SK-N-SH (cell line): ENCODE measurements around the gene ARMC7. TPM values are rescaled to one million over a fixed set of nuclear protein-coding genes. Genes with fewer than 3 reads are reported as not detected.
A peak's percentile ranks its signal among the peaks of the same experiment; 100 is the strongest.

ENCODE experiments used
- CTCF ChIA-PET: fragments of 300-600, 350-600 bp; formaldehyde crosslinking; extraction: SDS; loops from one replicate; lab custom pipeline; 2021; lab: Yijun Ruan, JAX
- POLR2A ChIA-PET: fragments of 350-600 bp; sonication (Branson Sonifier 250); formaldehyde crosslinking; extraction: SDS; loops from one replicate; lab custom pipeline; 2020; ENCODE audit warnings: antibody characterized with exemption, inconsistent platforms; lab: Yijun Ruan, JAX
- DNase-seq: peaks from one replicate; pipeline ENCODE4 v3.0.0; 2012
- H2AFZ ChIP-seq: fragments of 200-600 bp; sonication (generic); 2 replicates; pipeline ENCODE4 v1.8.1; 2016; ENCODE audit warnings: antibody characterized with exemption, mild to moderate bottlenecking, low read depth
- H3F3A ChIP-seq: fragments of 200-600 bp; sonication (generic); replicated peaks from 2 replicates; pipeline ENCODE3; 2016; ENCODE audit warnings: antibody characterized with exemption, mild to moderate bottlenecking; ENCODE audit not compliant: insufficient read depth
- H3K27ac ChIP-seq, 2 experiments: fragments of 200-500 bp in 1 of 2; fragments of 200-600 bp in 1 of 2; sonication (Bioruptor generic) in 1 of 2; sonication (generic), shearing (Covaris generic) in 1 of 2; 2 replicates each; pipeline versions ENCODE4 v1.5.1 to v1.6.1; 2014 to 2016; ENCODE audit warnings: low read depth in 2 of 2, inconsistent platforms in 1 of 2, low read length in 1 of 2, mild to moderate bottlenecking in 1 of 2, mixed read lengths in 1 of 2
- H3K27me3 ChIP-seq: fragments of 200-600 bp; sonication (generic), shearing (Covaris generic); 2 replicates; pipeline ENCODE4 v1.6.1; 2016; ENCODE audit warnings: mixed run types; ENCODE audit not compliant: insufficient read depth
- H3K36me3 ChIP-seq, 2 experiments: fragments of 200-500 bp in 1 of 2; fragments of 200-600 bp in 1 of 2; sonication (Bioruptor generic) in 1 of 2; sonication (generic) in 1 of 2; replicated peaks in 1 of 2; 2 replicates each; pipeline versions ENCODE3 to v1.5.1; 2014 to 2016; ENCODE audit warnings: low read length in 1 of 2, mild to moderate bottlenecking in 1 of 2; ENCODE audit not compliant: insufficient read depth in 2 of 2, control insufficient read depth in 1 of 2
- H3K4me1 ChIP-seq, 2 experiments: fragments of 200-500 bp in 1 of 2; fragments of 200-600 bp in 1 of 2; sonication (Bioruptor generic) in 1 of 2; sonication (generic), shearing (Covaris generic) in 1 of 2; 2 replicates each; pipeline versions ENCODE4 v1.5.1 to v1.6.1; 2014 to 2016; ENCODE audit warnings: low read depth in 1 of 2, low read length in 1 of 2, mixed run types in 1 of 2; ENCODE audit not compliant: insufficient read depth in 2 of 2, control insufficient read depth in 1 of 2
- H3K4me2 ChIP-seq: fragments of 200-600 bp; sonication (generic), shearing (Covaris generic); 2 replicates; pipeline ENCODE4 v1.6.1; 2017; ENCODE audit warnings: mixed run types
- H3K4me3 ChIP-seq, 2 experiments: fragments of 200-500 bp in 1 of 2; fragments of 200-600 bp in 1 of 2; sonication (Bioruptor generic) in 1 of 2; sonication (generic), shearing (Covaris generic) in 1 of 2; 2 replicates each; pipeline versions ENCODE4 v1.5.1 to v1.8.1; 2014 to 2016; ENCODE audit warnings: low read depth in 2 of 2, inconsistent platforms in 1 of 2, low read length in 1 of 2, mild to moderate bottlenecking in 1 of 2, mixed read lengths in 1 of 2, moderate library complexity in 1 of 2
- H3K79me2 ChIP-seq: fragments of 200-600 bp; sonication (generic); 2 replicates; pipeline ENCODE4 v1.8.1; 2017; ENCODE audit warnings: mild to moderate bottlenecking; ENCODE audit not compliant: insufficient read depth
- H3K9ac ChIP-seq: fragments of 200-600 bp; sonication (generic); 2 replicates; pipeline ENCODE4 v1.6.1; 2017; ENCODE audit warnings: mixed run types
- H3K9me2 ChIP-seq: fragments of 200-600 bp; sonication (generic); 2 replicates; pipeline ENCODE4 v1.6.1; 2017; ENCODE audit warnings: mixed run types
- H3K9me3 ChIP-seq: fragments of 200-600 bp; sonication (generic); 2 replicates; pipeline ENCODE4 v1.6.1; 2017; ENCODE audit warnings: mixed run types, mild to moderate bottlenecking, moderate library complexity
- H4K20me1 ChIP-seq: fragments of 200-600 bp; sonication (generic); 2 replicates; pipeline ENCODE4 v1.6.1; 2017; ENCODE audit warnings: mild to moderate bottlenecking, mixed run types; ENCODE audit not compliant: insufficient read depth
- ELF1 ChIP-seq: IDR thresholded peaks from 2 replicates; pipeline ENCODE4 v1.4.0; 2012
- EP300 ChIP-seq, 2 experiments: IDR thresholded peaks; 2 replicates each; pipeline versions ENCODE4 v1.4.0 to v1.6.1; 2012; ENCODE audit warnings: borderline replicate concordance in 1 of 2, low read depth in 1 of 2, low read length in 1 of 2
- EZH2phosphoT487 ChIP-seq: fragments of 200-600 bp; sonication (generic); IDR thresholded peaks from 2 replicates; pipeline ENCODE4 v1.6.1; 2017; ENCODE audit warnings: low read depth, mixed run types, mild to moderate bottlenecking, antibody characterized with exemption, moderate library complexity, borderline replicate concordance
- FOSL2 ChIP-seq: IDR thresholded peaks from 2 replicates; pipeline ENCODE4 v1.4.0; 2012; ENCODE audit warnings: low read depth, mild to moderate bottlenecking, moderate library complexity, borderline replicate concordance
- FOXJ3 ChIP-seq: sonication (generic); formaldehyde crosslinking; IDR thresholded peaks from 2 replicates; pipeline ENCODE4 v1.5.1; 2020; ENCODE audit warnings: mild to moderate bottlenecking, missing genetic modification reagents
- FOXM1 ChIP-seq: IDR thresholded peaks from 2 replicates; pipeline ENCODE4 v1.4.0; 2012; ENCODE audit warnings: low read depth, mild to moderate bottlenecking
- GABPA ChIP-seq: IDR thresholded peaks from 2 replicates; pipeline ENCODE4 v1.4.0; 2012; ENCODE audit warnings: low read depth, mild to moderate bottlenecking
- GATA2 ChIP-seq: sonication (generic); formaldehyde crosslinking; IDR thresholded peaks from 2 replicates; pipeline ENCODE4 v1.5.0; 2020; ENCODE audit warnings: mild to moderate bottlenecking, missing genetic modification reagents
- MEF2A ChIP-seq: IDR thresholded peaks from 2 replicates; pipeline ENCODE4 v1.4.0; 2012; ENCODE audit warnings: low read depth, borderline replicate concordance
- MXI1 ChIP-seq: IDR thresholded peaks from 2 replicates; pipeline ENCODE4 v1.6.1; 2012; ENCODE audit warnings: mild to moderate bottlenecking, low read depth, low read length, improper control_type of control experiment
- NRF1 ChIP-seq: IDR thresholded peaks from 2 replicates; pipeline ENCODE4 v1.6.1; 2012; ENCODE audit warnings: low read depth, mild to moderate bottlenecking, low read length
- POLR2AphosphoS5 ChIP-seq: IDR thresholded peaks from 2 replicates; pipeline ENCODE4 v1.6.1; 2012; ENCODE audit warnings: low read depth, low read length
- RAD21 ChIP-seq: IDR thresholded peaks from 2 replicates; pipeline ENCODE4 v1.6.1; 2012; ENCODE audit warnings: mild to moderate bottlenecking, low read length
- RCOR1 ChIP-seq: fragments of 150-350 bp; IDR thresholded peaks from 2 replicates; pipeline ENCODE4 v1.6.1; 2017; ENCODE audit warnings: antibody characterized with exemption, low read length
- RFX5 ChIP-seq: IDR thresholded peaks from 2 replicates; pipeline ENCODE4 v1.6.1; 2012; ENCODE audit warnings: mild to moderate bottlenecking, improper control_type of control experiment, low read length
- TEAD4 ChIP-seq: IDR thresholded peaks from 2 replicates; pipeline ENCODE4 v1.4.0; 2012; ENCODE audit warnings: mild to moderate bottlenecking, borderline replicate concordance; ENCODE audit not compliant: insufficient read depth
- YY1 ChIP-seq: IDR thresholded peaks from 2 replicates; pipeline ENCODE4 v1.4.0; 2012; ENCODE audit warnings: low read depth, mild to moderate bottlenecking
- WGBS: methylation state at CpG from one replicate; pipeline ENCODE4 v1.1.6; 2017; ENCODE audit warnings: low lambda C conversion rate; 5-methylcytosine and 5-hydroxymethylcytosine counted together
- polyA plus RNA-seq, 3 experiments: library from polyadenylated mRNA; depleted of rRNA; stranded (reverse); fragments of >200 nt; gene quantifications; 2 replicates each; pipeline ENCODE4 v1.2.3, GENCODE V29; 2012
- TF ChIP-seq, protein P1 (sequence below): IDR thresholded peaks from 2 replicates; pipeline ENCODE4 v1.6.1; 2012; ENCODE audit warnings: mild to moderate bottlenecking, low read depth, low read length, moderate library complexity
- TF ChIP-seq, protein P2 (sequence below): fragments of 150-350 bp; IDR thresholded peaks from 2 replicates; pipeline ENCODE4 v1.6.1; 2016; ENCODE audit warnings: mild to moderate bottlenecking, low read depth, low read length
- TF ChIP-seq, protein P3 (sequence below): IDR thresholded peaks from 2 replicates; pipeline ENCODE4 v1.4.0; 2012; ENCODE audit warnings: low read depth
- TF ChIP-seq, protein P4 (sequence below): IDR thresholded peaks from 2 replicates; pipeline ENCODE4; 2012
- TF ChIP-seq, protein P5 (sequence below): fragments of 150-350 bp; IDR thresholded peaks from 2 replicates; pipeline ENCODE4 v1.6.1; 2017; ENCODE audit warnings: antibody characterized with exemption, low read length, low read depth, borderline replicate concordance
- TF ChIP-seq, protein P6 (sequence below): fragments of 200-600 bp; sonication (generic); IDR thresholded peaks from 2 replicates; pipeline ENCODE4 v1.6.1; 2017; ENCODE audit warnings: antibody characterized with exemption, mild to moderate bottlenecking, moderate library complexity

The ARMC7 gene
- polyA plus RNA-seq, 1 of the 3 experiments (the other 2 are of a cell fraction) = 10.8 TPM

DNA sequence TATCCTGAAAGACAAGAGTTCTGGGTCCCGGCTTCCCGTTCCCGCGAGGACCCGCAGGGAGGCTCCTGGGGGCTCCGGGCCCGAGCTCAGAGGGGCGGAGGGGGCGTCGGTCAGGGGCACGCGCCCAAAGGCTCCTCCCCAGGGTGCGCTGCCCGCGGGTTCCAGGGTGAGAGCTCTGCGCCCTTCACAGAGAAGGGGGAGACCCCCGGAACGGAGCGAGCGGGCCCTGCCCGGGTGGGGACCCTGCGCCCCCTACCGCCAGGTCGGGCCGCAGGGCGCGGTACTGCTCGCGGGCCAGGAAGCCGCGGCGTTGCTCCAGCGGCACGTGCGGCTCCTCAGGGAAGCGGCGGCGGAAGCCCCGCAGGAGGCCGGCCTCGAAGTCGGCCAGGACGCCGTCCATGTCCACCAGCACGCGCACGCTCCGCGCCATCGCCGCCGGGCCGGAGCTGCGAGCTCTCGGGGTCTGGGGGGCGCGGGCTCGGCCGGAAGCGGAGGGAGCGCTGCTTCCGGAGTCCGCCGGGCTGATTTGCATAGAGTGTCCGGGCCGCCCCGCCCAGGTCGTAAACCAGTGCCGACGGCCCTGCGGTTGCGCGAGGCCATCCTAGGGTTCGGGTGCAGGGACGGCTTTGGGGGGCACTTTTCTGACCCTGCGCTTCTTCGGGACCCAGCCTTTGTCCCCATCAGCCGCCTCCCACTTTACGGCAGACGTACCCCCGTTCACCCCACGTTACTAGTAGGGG lies 21.7 kb downstream of the ARMC7 start, which contains the start of gene NT5C:
TSS of gene NT5C (minus strand) at position 465 of the 740 bp plus-strand sequence. CDS start at position 430, 35 bp downstream.
- Histone ChIP-seq H3K36me3 (peaks cover 22 to 31% of the 10 kb centered on the region in 2 experiments), H3K9me2 (no peaks in the 10 kb centered on the region), H3K79me2 (peaks cover 25% of the 10 kb centered on the region; the same call in 1 of the 2 replicates), H3K9me3 (no peaks in the 10 kb centered on the region), H3F3A (peaks cover 44% of the 10 kb centered on the region), H3K9ac (peak within 1 kb of the TSS; percentile 90), H3K4me3 (peak within 1 kb of the TSS; percentile 64 to 88), H3K27me3 (no peaks in the 10 kb centered on the region), H2AFZ (peak within 1 kb of the TSS; percentile 98), H3K27ac (peak within 1 kb of the TSS; percentile 78 to 90), H4K20me1 (peaks cover 9% of the 10 kb centered on the region; the same call in 1 of the 2 replicates), H3K4me1 (peaks cover 5 to 16% of the 10 kb centered on the region in 2 experiments; a peak in 2 of 4 replicates), H3K4me2 (peak within 1 kb of the TSS; percentile 96)
- DNase-seq = peak; percentile 97
- WGBS = 7% methylated on average over 12 of the region's 82 CpGs
- POLR2A ChIA-PET = interaction anchor here (0.6 to 2.5 kb wide), 18 partner anchors 9 to 170 kb away, joined by 3 to 22 read pairs (median 4); partner anchors contain the start of genes ARMC7, HID1, JPT1 and MIF4GD
- CTCF ChIA-PET = interaction anchor here (0.6 to 19.6 kb wide), 54 partner anchors 9 to 618 kb away, joined by 3 to 422 read pairs (median 5); partner anchors contain the start of genes ARMC7, ATP5PD, GGA3 and JPT1
- TF ChIP-seq, protein P1, sequence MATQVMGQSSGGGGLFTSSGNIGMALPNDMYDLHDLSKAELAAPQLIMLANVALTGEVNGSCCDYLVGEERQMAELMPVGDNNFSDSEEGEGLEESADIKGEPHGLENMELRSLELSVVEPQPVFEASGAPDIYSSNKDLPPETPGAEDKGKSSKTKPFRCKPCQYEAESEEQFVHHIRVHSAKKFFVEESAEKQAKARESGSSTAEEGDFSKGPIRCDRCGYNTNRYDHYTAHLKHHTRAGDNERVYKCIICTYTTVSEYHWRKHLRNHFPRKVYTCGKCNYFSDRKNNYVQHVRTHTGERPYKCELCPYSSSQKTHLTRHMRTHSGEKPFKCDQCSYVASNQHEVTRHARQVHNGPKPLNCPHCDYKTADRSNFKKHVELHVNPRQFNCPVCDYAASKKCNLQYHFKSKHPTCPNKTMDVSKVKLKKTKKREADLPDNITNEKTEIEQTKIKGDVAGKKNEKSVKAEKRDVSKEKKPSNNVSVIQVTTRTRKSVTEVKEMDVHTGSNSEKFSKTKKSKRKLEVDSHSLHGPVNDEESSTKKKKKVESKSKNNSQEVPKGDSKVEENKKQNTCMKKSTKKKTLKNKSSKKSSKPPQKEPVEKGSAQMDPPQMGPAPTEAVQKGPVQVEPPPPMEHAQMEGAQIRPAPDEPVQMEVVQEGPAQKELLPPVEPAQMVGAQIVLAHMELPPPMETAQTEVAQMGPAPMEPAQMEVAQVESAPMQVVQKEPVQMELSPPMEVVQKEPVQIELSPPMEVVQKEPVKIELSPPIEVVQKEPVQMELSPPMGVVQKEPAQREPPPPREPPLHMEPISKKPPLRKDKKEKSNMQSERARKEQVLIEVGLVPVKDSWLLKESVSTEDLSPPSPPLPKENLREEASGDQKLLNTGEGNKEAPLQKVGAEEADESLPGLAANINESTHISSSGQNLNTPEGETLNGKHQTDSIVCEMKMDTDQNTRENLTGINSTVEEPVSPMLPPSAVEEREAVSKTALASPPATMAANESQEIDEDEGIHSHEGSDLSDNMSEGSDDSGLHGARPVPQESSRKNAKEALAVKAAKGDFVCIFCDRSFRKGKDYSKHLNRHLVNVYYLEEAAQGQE = peak; percentile 32; the same call in 1 of the 2 replicates
- TF ChIP-seq TEAD4 (0 out of 2 replicates have a peak, but pooled peaks have one; percentile 40), RCOR1 (0 out of 2 replicates have a peak, but pooled peaks have one; percentile 4), RAD21 (0 out of 2 replicates have a peak, but pooled peaks have one; percentile 16), NRF1 (peak; percentile 81), FOSL2 (no peak), GABPA (peak; percentile 85), RFX5 (no peak), EP300 (IDR thresholded peaks at IDR 0.05; ENCODE audit: borderline replicate concordance in 1 of 2, low read depth in 1 of 2, low read length in 1 of 2) (no peak), MEF2A (no peak), MXI1 (no peak; the same call in none of the 2 replicates), FOXJ3 (CRISPR knock-in tag) (no peak), GATA2 (0 out of 2 replicates have a peak, but pooled peaks have one; percentile 14), EZH2phosphoT487 (no peak), ELF1 (peak; percentile 77), FOXM1 (no peak), POLR2AphosphoS5 (peak; percentile 92), YY1 (peak; percentile 41; the same call in 1 of the 2 replicates)
- TF ChIP-seq, protein P2, sequence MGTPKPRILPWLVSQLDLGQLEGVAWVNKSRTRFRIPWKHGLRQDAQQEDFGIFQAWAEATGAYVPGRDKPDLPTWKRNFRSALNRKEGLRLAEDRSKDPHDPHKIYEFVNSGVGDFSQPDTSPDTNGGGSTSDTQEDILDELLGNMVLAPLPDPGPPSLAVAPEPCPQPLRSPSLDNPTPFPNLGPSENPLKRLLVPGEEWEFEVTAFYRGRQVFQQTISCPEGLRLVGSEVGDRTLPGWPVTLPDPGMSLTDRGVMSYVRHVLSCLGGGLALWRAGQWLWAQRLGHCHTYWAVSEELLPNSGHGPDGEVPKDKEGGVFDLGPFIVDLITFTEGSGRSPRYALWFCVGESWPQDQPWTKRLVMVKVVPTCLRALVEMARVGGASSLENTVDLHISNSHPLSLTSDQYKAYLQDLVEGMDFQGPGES = no peak
- TF ChIP-seq, protein P3, sequence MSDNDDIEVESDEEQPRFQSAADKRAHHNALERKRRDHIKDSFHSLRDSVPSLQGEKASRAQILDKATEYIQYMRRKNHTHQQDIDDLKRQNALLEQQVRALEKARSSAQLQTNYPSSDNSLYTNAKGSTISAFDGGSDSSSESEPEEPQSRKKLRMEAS = peak; percentile 92
- TF ChIP-seq, protein P4, sequence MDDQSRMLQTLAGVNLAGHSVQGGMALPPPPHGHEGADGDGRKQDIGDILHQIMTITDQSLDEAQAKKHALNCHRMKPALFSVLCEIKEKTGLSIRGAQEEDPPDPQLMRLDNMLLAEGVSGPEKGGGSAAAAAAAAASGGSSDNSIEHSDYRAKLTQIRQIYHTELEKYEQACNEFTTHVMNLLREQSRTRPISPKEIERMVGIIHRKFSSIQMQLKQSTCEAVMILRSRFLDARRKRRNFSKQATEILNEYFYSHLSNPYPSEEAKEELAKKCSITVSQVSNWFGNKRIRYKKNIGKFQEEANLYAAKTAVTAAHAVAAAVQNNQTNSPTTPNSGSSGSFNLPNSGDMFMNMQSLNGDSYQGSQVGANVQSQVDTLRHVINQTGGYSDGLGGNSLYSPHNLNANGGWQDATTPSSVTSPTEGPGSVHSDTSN = no peak
- TF ChIP-seq, protein P5, sequence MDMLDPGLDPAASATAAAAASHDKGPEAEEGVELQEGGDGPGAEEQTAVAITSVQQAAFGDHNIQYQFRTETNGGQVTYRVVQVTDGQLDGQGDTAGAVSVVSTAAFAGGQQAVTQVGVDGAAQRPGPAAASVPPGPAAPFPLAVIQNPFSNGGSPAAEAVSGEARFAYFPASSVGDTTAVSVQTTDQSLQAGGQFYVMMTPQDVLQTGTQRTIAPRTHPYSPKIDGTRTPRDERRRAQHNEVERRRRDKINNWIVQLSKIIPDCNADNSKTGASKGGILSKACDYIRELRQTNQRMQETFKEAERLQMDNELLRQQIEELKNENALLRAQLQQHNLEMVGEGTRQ = no peak
- TF ChIP-seq, protein P6, sequence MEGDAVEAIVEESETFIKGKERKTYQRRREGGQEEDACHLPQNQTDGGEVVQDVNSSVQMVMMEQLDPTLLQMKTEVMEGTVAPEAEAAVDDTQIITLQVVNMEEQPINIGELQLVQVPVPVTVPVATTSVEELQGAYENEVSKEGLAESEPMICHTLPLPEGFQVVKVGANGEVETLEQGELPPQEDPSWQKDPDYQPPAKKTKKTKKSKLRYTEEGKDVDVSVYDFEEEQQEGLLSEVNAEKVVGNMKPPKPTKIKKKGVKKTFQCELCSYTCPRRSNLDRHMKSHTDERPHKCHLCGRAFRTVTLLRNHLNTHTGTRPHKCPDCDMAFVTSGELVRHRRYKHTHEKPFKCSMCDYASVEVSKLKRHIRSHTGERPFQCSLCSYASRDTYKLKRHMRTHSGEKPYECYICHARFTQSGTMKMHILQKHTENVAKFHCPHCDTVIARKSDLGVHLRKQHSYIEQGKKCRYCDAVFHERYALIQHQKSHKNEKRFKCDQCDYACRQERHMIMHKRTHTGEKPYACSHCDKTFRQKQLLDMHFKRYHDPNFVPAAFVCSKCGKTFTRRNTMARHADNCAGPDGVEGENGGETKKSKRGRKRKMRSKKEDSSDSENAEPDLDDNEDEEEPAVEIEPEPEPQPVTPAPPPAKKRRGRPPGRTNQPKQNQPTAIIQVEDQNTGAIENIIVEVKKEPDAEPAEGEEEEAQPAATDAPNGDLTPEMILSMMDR = peak; percentile 74
